HT1080 (cell line): ENCODE data around the gene RHEX. TPM values are rescaled to one million over a fixed set of nuclear protein-coding genes. Genes with fewer than 3 reads are reported as not detected.
"Not testable (repeated sequence)": the region's sequence is repeated elsewhere in the genome, so short reads cannot be mapped to it uniquely, and the experiment has no call there.

ENCODE experiments used
- DNase-seq: peaks from one replicate; pipeline ENCODE4 v3.0.0-alpha.2; 2015; ENCODE audit warnings: low read depth
- total RNA-seq: library from RNA; depleted of rRNA; stranded (reverse); fragments of >200 nt; shearing (Covaris generic); gene quantifications from 2 replicates; pipeline ENCODE4 v1.2.3, GENCODE V29; 2014

Gene RHEX
- total RNA-seq, 1 experiment from 2014 or later, result not detected

GRCh38 chr1:206030191-206030590, 22.8 kb upstream of the RHEX start:
- DNase-seq, result no peak

GRCh38 chr1:206030714-206031113, 22.3 kb upstream of the RHEX start:
- DNase-seq, result peak; percentile 64

- no peak for DNase-seq
Observed at GRCh38 chr1:206032380-206033140, 20.4 kb upstream of the RHEX start.

GRCh38 chr1:206035027-206035426, 17.9 kb upstream of the RHEX start:
- no peak for DNase-seq

- no peak for DNase-seq
Observed at GRCh38 chr1:206036663-206037455, 16.1 kb upstream of the RHEX start.

GRCh38 chr1:206037581-206037980, 15.4 kb upstream of the RHEX start:
- DNase-seq, result no peak

GRCh38 chr1:206039046-206039973, 13.7 kb upstream of the RHEX start:
- DNase-seq, result no peak

GRCh38 chr1:206040328-206040727, 12.6 kb upstream of the RHEX start:
- no peak for DNase-seq

- DNase-seq, result no peak
Observed at GRCh38 chr1:206041640-206042039, 11.3 kb upstream of the RHEX start.

- no peak for DNase-seq
Observed at GRCh38 chr1:206047271-206047670, 5.7 kb upstream of the RHEX start.

- no peak for DNase-seq
Observed at GRCh38 chr1:206048582-206048981, 4.4 kb upstream of the RHEX start.

- no peak for DNase-seq
Observed at GRCh38 chr1:206049293-206049692, 3.7 kb upstream of the RHEX start.

GRCh38 chr1:206049919-206050600, 2.9 kb upstream of the RHEX start:
- DNase-seq, result no peak

- no peak for DNase-seq
Observed at GRCh38 chr1:206050655-206051235, 2.2 kb upstream of the RHEX start.

GRCh38 chr1:206052231-206052865, 625 bp upstream of the RHEX start:
- DNase-seq, result not testable (repeated sequence)

GRCh38 chr1:206053616-206054015, 643 bp downstream of the RHEX start:
- DNase-seq, result not testable (repeated sequence)

- DNase-seq, result not testable (repeated sequence)
Observed at GRCh38 chr1:206055069-206055625, 2.2 kb downstream of the RHEX start.

GRCh38 chr1:206055639-206056323, 2.8 kb downstream of the RHEX start:
- not testable (repeated sequence) for DNase-seq

GRCh38 chr1:206058289-206058926, 5.4 kb downstream of the RHEX start:
- DNase-seq, result not testable (repeated sequence)
